ENCODE results near the gene SYNGR4. TPM values are rescaled to one million over a fixed set of nuclear protein-coding genes. Genes with fewer than 3 reads are reported as not detected.

SYNGR4 gene
- total RNA-seq, 2 donors from 2014 or later: not detected

GRCh38 chr19:48321372-48321621 is 42.9 kb upstream of the SYNGR4 start:
- Histone ChIP-seq H3K4me1 (peaks cover 7% of the 10 kb centered on the region), H3K4me3 (peak overlapping the region; percentile 44), H3K9me3 (no peaks in the 10 kb centered on the region), H3K27ac (peak overlapping the region; percentile 95), H3K36me3 (no peaks in the 10 kb centered on the region), H3K9ac (ENCODE audit: low read depth in 2 of 2, low read length in 2 of 2) (peak overlapping the region; percentile 93 to 96), H3K27me3 (no peaks in the 10 kb centered on the region)
- intact Hi-C loops (cut with DNase I): loop anchor here (10.0 kb wide), 1 partner anchor 294 kb away; the partner anchor contains the start of genes FAM83E, RPL18 and SPHK2
- peak; percentile 100 for DNase-seq
- no peak for TF ChIP-seq CTCF (IDR thresholded peaks at IDR 0.05)

GRCh38 chr19:48321622-48322591 is 42.3 kb upstream of the SYNGR4 start:
- intact Hi-C loops (cut with DNase I): loop anchor here (10.0 kb wide), 1 partner anchor 293 kb away; the partner anchor contains the start of genes FAM83E, RPL18 and SPHK2
- peak overlapping the region; percentile 44 for H3K4me3 ChIP-seq
- no peak for TF ChIP-seq CTCF (IDR thresholded peaks at IDR 0.05)
- DNase-seq: peak; percentile 99
- no peaks in the 10 kb centered on the region for H3K9me3 ChIP-seq
- no peaks in the 10 kb centered on the region for H3K27me3 ChIP-seq
- H3K4me1 ChIP-seq: peaks cover 7% of the 10 kb centered on the region
- peak overlapping the region; percentile 95 for H3K27ac ChIP-seq
- H3K9ac ChIP-seq (ENCODE audit: low read depth in 2 of 2, low read length in 2 of 2): peak overlapping the region; percentile 93 to 98
- H3K36me3 ChIP-seq: no peaks in the 10 kb centered on the region

- Histone ChIP-seq H3K27ac (peak within 1 kb of the TSS; percentile 81), H3K27me3 (no peaks in the 10 kb centered on the region), H3K4me1 (peaks cover 4% of the 10 kb centered on the region), H3K4me3 (peak within 1 kb of the TSS; percentile 30), H3K9ac (ENCODE audit: low read depth in 2 of 2, low read length in 2 of 2) (peak within 1 kb of the TSS; percentile 72 to 79), H3K9me3 (no peaks in the 10 kb centered on the region), H3K36me3 (no peaks in the 10 kb centered on the region)
- intact Hi-C loops (cut with DNase I): loop anchor here (10.0 kb wide), 1 partner anchor 289 kb away; the partner anchor contains the start of genes FAM83E, RPL18 and SPHK2
- peak; percentile 76 for DNase-seq
- TF ChIP-seq CTCF (IDR thresholded peaks at IDR 0.05): no peak
These were observed 38.8 kb upstream of the SYNGR4 start, which contains the start of gene EMP3 for GRCh38 chr19:48325265-48325910. Gene EMP3 (plus strand): TSS chr19:48325552. CDS start chr19:48326845, 1,293 bp downstream.

GRCh38 chr19:48329167-48329891 is 34.8 kb upstream of the SYNGR4 start:
- Histone ChIP-seq H3K9ac (ENCODE audit: low read depth in 2 of 2, low read length in 2 of 2) (no peak overlapping the region), H3K4me3 (peak overlapping the region; percentile 41), H3K27ac (peak overlapping the region; percentile 85), H3K9me3 (no peaks in the 10 kb centered on the region), H3K4me1 (peaks cover 10% of the 10 kb centered on the region), H3K27me3 (no peaks in the 10 kb centered on the region), H3K36me3 (no peaks in the 10 kb centered on the region)
- DNase-seq: no peak
- intact Hi-C loops (cut with DNase I): loop anchor here (10.0 kb wide), 1 partner anchor 285 kb away; the partner anchor contains the start of genes FAM83E, RPL18 and SPHK2
- TF ChIP-seq CTCF (IDR thresholded peaks at IDR 0.05): no peak

Data from colonic mucosa (tissue), 4 donors.